ENCODE data around the gene SEMA3A. TPM values are rescaled to one million over a fixed set of nuclear protein-coding genes. Genes with fewer than 3 reads are reported as not detected.

Gene SEMA3A
- total and polyA plus RNA-seq, 2 of the 4 experiments (the other 2 are of a cell fraction): 31.2 to 213 TPM

- H3K4ac ChIP-seq (ENCODE audit: low read depth, low read length): no peak overlapping the region
- H2AK9ac ChIP-seq (replicated peaks; ENCODE audit: low read depth, low read length, poor library complexity): no peak overlapping the region
- ATAC-seq (ENCODE audit: low read depth): no peak
- no peak for TF ChIP-seq SMC3 (IDR thresholded peaks at IDR 0.05; ENCODE audit: low read depth, low read length)
- TF ChIP-seq USF2 (IDR thresholded peaks at IDR 0.05; ENCODE audit: low read depth, low read length): no peak
- TF ChIP-seq RFX5 (IDR thresholded peaks at IDR 0.05; ENCODE audit: low read depth, low read length): no peak
- no peak for TF ChIP-seq RAD21 (IDR thresholded peaks at IDR 0.05; ENCODE audit: low read length)
- TF ChIP-seq BHLHE40 (IDR thresholded peaks at IDR 0.05; ENCODE audit: low read depth, low read length): no peak
- TF ChIP-seq MXI1 (IDR thresholded peaks at IDR 0.05; ENCODE audit: borderline replicate concordance, low read depth, low read length): no peak
- no peak for TF ChIP-seq CTCF (conservative IDR thresholded peaks at IDR 0.05; ENCODE audit: low read depth, low read length)
- TF ChIP-seq POLR2A (IDR thresholded peaks at IDR 0.05; ENCODE audit: low read depth, low read length): no peak
- no peak for TF ChIP-seq MAZ (IDR thresholded peaks at IDR 0.05; ENCODE audit: borderline replicate concordance, low read depth, low read length)
- no peak for TF ChIP-seq ELK1 (IDR thresholded peaks at IDR 0.05; ENCODE audit: borderline replicate concordance, low read depth, low read length)
- TF ChIP-seq FOS (IDR thresholded peaks at IDR 0.05; ENCODE audit: low read depth, low read length): no peak
- TF ChIP-seq CEBPB (IDR thresholded peaks at IDR 0.05; ENCODE audit: low read depth, low read length): no peak
- TF ChIP-seq RCOR1 (IDR thresholded peaks at IDR 0.05; ENCODE audit: insufficient replicate concordance, low read length): no peak
- TF ChIP-seq CHD1 (IDR thresholded peaks at IDR 0.05; ENCODE audit: low read depth, low read length): no peak
- H3K4me3 ChIP-seq (ENCODE audit: insufficient read depth, low read depth, low read length): no peak overlapping the region
- H3K9ac ChIP-seq (ENCODE audit: low read depth, low read length): no peak overlapping the region
- H3K9me1 ChIP-seq (ENCODE audit: insufficient read depth, low read length): peaks cover 5% of the 10 kb centered on the region
- no peak overlapping the region for H3K27ac ChIP-seq (ENCODE audit: insufficient read depth, low read length)
- peak overlapping the region; percentile 4; the same call in 1 of the 2 replicates for H2BK20ac ChIP-seq (ENCODE audit: low read depth, low read length)
- no peak overlapping the region for H3K23ac ChIP-seq (ENCODE audit: low read depth, low read length)
- H2AFZ ChIP-seq (replicated peaks; ENCODE audit: low read length, poor library complexity): no peak overlapping the region
- no peak overlapping the region for H3K56ac ChIP-seq (ENCODE audit: extremely low read depth, insufficient read depth, low read length)
- ChIA-PET POLR2A (ENCODE audit: unreplicated experiment) (no interaction called here), CTCF (no interaction called here)
- H4K5ac ChIP-seq (ENCODE audit: low read depth, low read length): peak overlapping the region; percentile 63; the same call in 1 of the 2 replicates
- peaks cover 13% of the 10 kb centered on the region for H3K36me3 ChIP-seq (ENCODE audit: control insufficient read depth, insufficient read depth, low read length)
- no peak overlapping the region for H2BK5ac ChIP-seq (ENCODE audit: low read depth, low read length, poor library complexity, severe bottlenecking)
- H3K18ac ChIP-seq (ENCODE audit: low read depth, low read length): no peak overlapping the region
- H3K79me1 ChIP-seq (ENCODE audit: low read depth in 1 of 2, low read length in 2 of 2): peaks cover 6 to 29% of the 10 kb centered on the region in 2 experiments; a peak in 3 of 4 replicates
- no peak overlapping the region for H4K91ac ChIP-seq (ENCODE audit: insufficient read depth, low read depth, low read length)
- no CpG with 5 or more reads among the region's 2 CpGs for WGBS, 2 experiments (ENCODE audit: extremely low coverage in 2 of 2, insufficient read length in 1 of 2)
- no peak overlapping the region for H3K4me2 ChIP-seq (ENCODE audit: low read depth, low read length)
- no peak overlapping the region for H2BK120ac ChIP-seq (ENCODE audit: low read depth, low read length)
- H2AK5ac ChIP-seq (ENCODE audit: low read depth, low read length): no peak overlapping the region; the same call in 1 of the 2 replicates
- no peak for DNase-seq
- no peaks in the 10 kb centered on the region for H3K9me3 ChIP-seq (ENCODE audit: control insufficient read depth, insufficient read depth, low read length)
- dilution Hi-C loops (cut with HindIII; ENCODE audit: low sequenced_read_pairs, unreplicated experiment): no loop called here
- in situ Hi-C loops (cut with MboI; ENCODE audit: low sequenced_read_pairs): no loop called here
- no peak overlapping the region for H2BK15ac ChIP-seq (ENCODE audit: low read depth, low read length)
- intact Hi-C loops (cut with micrococcal nuclease): no loop called here
- H3K14ac ChIP-seq (replicated peaks; ENCODE audit: low read depth, low read length): no peak overlapping the region
- BruUV-seq (replicated peaks): no TSS peak
- H4K8ac ChIP-seq (ENCODE audit: low read depth in 2 of 2, low read length in 2 of 2): no peak overlapping the region
- H4K20me1 ChIP-seq (ENCODE audit: insufficient read depth, low read length): no peaks in the 10 kb centered on the region
- H3K4me1 ChIP-seq (ENCODE audit: control insufficient read depth, insufficient read depth, low read length): peaks cover 6% of the 10 kb centered on the region
- no peaks in the 10 kb centered on the region for H3K27me3 ChIP-seq (ENCODE audit: control insufficient read depth, insufficient read depth, low read length)
Observed at GRCh38 chr7:84044834-84045233, 149.8 kb downstream of the SEMA3A start.
